WI38 (cell line): ENCODE results near the gene CEACAM6.
"Not testable (repeated sequence)": the region's sequence is repeated elsewhere in the genome, so short reads cannot be mapped to it uniquely, and the experiment has no call there.

Source experiments
- H3K4me3 ChIP-seq: 2 replicates; pipeline ENCODE4 v1.5.1; 2011; ENCODE audit warnings: low read depth, mild to moderate bottlenecking, control low read depth, low read length
- CTCF ChIP-seq: IDR thresholded peaks from 2 replicates; pipeline ENCODE4 v1.5.1; 2012; ENCODE audit warnings: low read depth, mild to moderate bottlenecking, control low read depth, low read length

Gene CEACAM6

GRCh38 chr19:41748012-41748411 is 7.3 kb upstream of the CEACAM6 start:
- no peak for TF ChIP-seq CTCF
- H3K4me3 ChIP-seq, result no peak overlapping the region

GRCh38 chr19:41750248-41751134 is 4.8 kb upstream of the CEACAM6 start:
- H3K4me3 ChIP-seq, result not testable (repeated sequence)

- no peak overlapping the region for H3K4me3 ChIP-seq
Observed at GRCh38 chr19:41753159-41753558, 2.2 kb upstream of the CEACAM6 start.

GRCh38 chr19:41753936-41754529 is 1.3 kb upstream of the CEACAM6 start:
- no peak overlapping the region for H3K4me3 ChIP-seq
- peak; percentile 82 for TF ChIP-seq CTCF

More at GRCh38 chr19:41753159-41753558, 2.2 kb upstream of the CEACAM6 start:
- TF ChIP-seq CTCF, result peak; percentile 72

- no peak overlapping the region for H3K4me3 ChIP-seq
Observed at GRCh38 chr19:41758846-41759245, 3.5 kb downstream of the CEACAM6 start.

GRCh38 chr19:41767115-41767514 is 11.8 kb downstream of the CEACAM6 start:
- no peak for TF ChIP-seq CTCF
- H3K4me3 ChIP-seq, result no peak overlapping the region

More at GRCh38 chr19:41758846-41759245, 3.5 kb downstream of the CEACAM6 start:
- TF ChIP-seq CTCF, result no peak

- not testable (repeated sequence) for H3K4me3 ChIP-seq
Observed at GRCh38 chr19:41768105-41768504, 12.8 kb downstream of the CEACAM6 start.

GRCh38 chr19:41769608-41770007 is 14.3 kb downstream of the CEACAM6 start:
- no peak for TF ChIP-seq CTCF
- H3K4me3 ChIP-seq, result no peak overlapping the region
